Heart left ventricle (tissue), 13 donors: ENCODE results near the gene CPNE2.

Experiments used
- CTCF ChIP-seq, 12 donors: fragments of 200-600 bp; sonication (generic) in 4 of 12; IDR thresholded peaks; one replicate each; pipeline versions ENCODE4 v1.5.0 to v1.8.0; 2018 to 2022; ENCODE audit warnings: antibody characterized with exemption in 12 of 12, mild to moderate bottlenecking in 5 of 12
- POLR2A ChIP-seq, 2 donors: fragments of 450-650 bp; IDR thresholded peaks; one replicate each; pipeline ENCODE4 v1.6.1; 2017; ENCODE audit warnings: antibody characterized with exemption in 2 of 2, mild to moderate bottlenecking in 2 of 2, moderate library complexity in 2 of 2
- donor health status: ischemic (EF 13 %, LVEDD 7.1; RV severe dilation, severe dysfunction).
- donor health status: DM: no; HTN: yes; CAD: no.
- donor health status: DM: no; HTN: no; CAD: no.
- donor health status: ischemic (EF 25% LVEDD 6.9; RV normal size, moderate dysfunction).
- donor health status: ischemic (EF 25% LVEDD 5.7; RV mildly dilated, moderate dysfunction).
- donor health status: ischemic (EF 35%, LVEDD 5.7; RV mildly dilated, moderate dysfunction).
- donor health status: nonischemic (EF 11% LVEDD 7.7; RV severe dilation, severe dysfunction).
- donor health status: DM: yes; HTN: yes; CAD: no.
- donor health status: PGD.
- donor health status: ischemic (EF 29% LVEDD 5.4; RV normal size, mild dysfunction).
- donor health status: nonischemic (EF 23%, LVEDD 6.1; RV moderate dilation, normal function).

GRCh38 chr16:57123974-57124674, 31.7 kb downstream of the CPNE2 start:
- TF ChIP-seq CTCF (IDR thresholded peaks at IDR 0.05) (no peak), POLR2A (IDR thresholded peaks at IDR 0.05) (no peak)
